AG04450 (cell line): ENCODE measurements around the gene CD9. TPM values are rescaled to one million over a fixed set of nuclear protein-coding genes. Genes with fewer than 3 reads are reported as not detected.

ENCODE experiments used
- CTCF ChIA-PET: fragments of 300-600, 350-600 bp; formaldehyde crosslinking; extraction: SDS; loops from one replicate; lab custom pipeline; 2022; ENCODE audit warnings: antibody characterized with exemption, inconsistent platforms; lab: Charles Lee
- POLR2A ChIA-PET: fragments of 350-600 bp; formaldehyde crosslinking; extraction: SDS; loops from one replicate; lab custom pipeline; 2021; ENCODE audit warnings: antibody characterized with exemption, inconsistent platforms; lab: Yijun Ruan, JAX
- DNase-seq: peaks from one replicate; pipeline ENCODE4 v3.0.0-alpha.2; 2011; ENCODE audit warnings: low read depth, low spot score
- H3K27ac ChIP-seq: one replicate; pipeline ENCODE4 v1.5.1; 2012; ENCODE audit warnings: low read depth, low read length, control low read depth
- H3K27me3 ChIP-seq: one replicate; pipeline ENCODE4 v1.6.0; 2012; ENCODE audit warnings: low read length; ENCODE audit not compliant: control insufficient read depth, insufficient read depth
- H3K4me3 ChIP-seq: 2 replicates; pipeline ENCODE4 v1.5.1; 2011; ENCODE audit warnings: mild to moderate bottlenecking, low read depth, low read length, control low read depth
- H3K9me3 ChIP-seq: 2 replicates; pipeline ENCODE4 v1.5.1; 2012; ENCODE audit warnings: low read length; ENCODE audit not compliant: control insufficient read depth, insufficient read depth
- polyA plus RNA-seq: library from polyadenylated mRNA; depleted of rRNA; stranded (reverse); fragments of >200 nt; gene quantifications from 2 replicates; pipeline ENCODE4 v1.2.3, GENCODE V29; 2011
- TF ChIP-seq, protein P1 (sequence below): IDR thresholded peaks from 2 replicates; pipeline ENCODE4 v1.5.1; 2011; ENCODE audit warnings: low read depth, low read length, control low read depth, inconsistent platforms

Gene CD9
- polyA plus RNA-seq, 1 experiment, result 177 TPM

GRCh38 chr12:6264402-6265037 is 64.3 kb downstream of the CD9 start:
- Histone ChIP-seq H3K9me3 (no peaks in the 10 kb centered on the region), H3K4me3 (no peak overlapping the region), H3K27me3 (peaks cover 2% of the 10 kb centered on the region), H3K27ac (no peak overlapping the region)
- CTCF ChIA-PET, result interaction anchor here (0.5 to 1.9 kb wide), 2 partner anchors 19 to 69 kb away, joined by 4 read pairs; no protein-coding TSS in a partner anchor
- POLR2A ChIA-PET, result no interaction called here
- no peak for DNase-seq
- TF ChIP-seq, protein P1, sequence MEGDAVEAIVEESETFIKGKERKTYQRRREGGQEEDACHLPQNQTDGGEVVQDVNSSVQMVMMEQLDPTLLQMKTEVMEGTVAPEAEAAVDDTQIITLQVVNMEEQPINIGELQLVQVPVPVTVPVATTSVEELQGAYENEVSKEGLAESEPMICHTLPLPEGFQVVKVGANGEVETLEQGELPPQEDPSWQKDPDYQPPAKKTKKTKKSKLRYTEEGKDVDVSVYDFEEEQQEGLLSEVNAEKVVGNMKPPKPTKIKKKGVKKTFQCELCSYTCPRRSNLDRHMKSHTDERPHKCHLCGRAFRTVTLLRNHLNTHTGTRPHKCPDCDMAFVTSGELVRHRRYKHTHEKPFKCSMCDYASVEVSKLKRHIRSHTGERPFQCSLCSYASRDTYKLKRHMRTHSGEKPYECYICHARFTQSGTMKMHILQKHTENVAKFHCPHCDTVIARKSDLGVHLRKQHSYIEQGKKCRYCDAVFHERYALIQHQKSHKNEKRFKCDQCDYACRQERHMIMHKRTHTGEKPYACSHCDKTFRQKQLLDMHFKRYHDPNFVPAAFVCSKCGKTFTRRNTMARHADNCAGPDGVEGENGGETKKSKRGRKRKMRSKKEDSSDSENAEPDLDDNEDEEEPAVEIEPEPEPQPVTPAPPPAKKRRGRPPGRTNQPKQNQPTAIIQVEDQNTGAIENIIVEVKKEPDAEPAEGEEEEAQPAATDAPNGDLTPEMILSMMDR, result no peak

GRCh38 chr12:6265038-6265405 is 64.8 kb downstream of the CD9 start:
- H3K27me3 ChIP-seq, result peaks cover 2% of the 10 kb centered on the region
- ChIA-PET POLR2A (no interaction called here), CTCF (interaction anchor here (1.9 kb wide), 1 partner anchor 70 kb away, joined by 4 read pairs; no protein-coding TSS in a partner anchor)
- no peaks in the 10 kb centered on the region for H3K9me3 ChIP-seq
- no peak overlapping the region for H3K27ac ChIP-seq
- no peak overlapping the region for H3K4me3 ChIP-seq
- TF ChIP-seq, protein P1, result no peak
- no peak for DNase-seq

GRCh38 chr12:6266541-6266966 is 66.4 kb downstream of the CD9 start:
- POLR2A ChIA-PET, result no interaction called here
- DNase-seq, result no peak
- H3K27me3 ChIP-seq, result peaks cover 2% of the 10 kb centered on the region
- H3K27ac ChIP-seq, result no peak overlapping the region
- TF ChIP-seq, protein P1, result no peak
- no peaks in the 10 kb centered on the region for H3K9me3 ChIP-seq
- no peak overlapping the region for H3K4me3 ChIP-seq
- CTCF ChIA-PET, result interaction anchor here (0.6 to 1.7 kb wide), 2 partner anchors 11 to 12 kb away, joined by 3 to 5 read pairs; no protein-coding TSS in a partner anchor

DNA sequence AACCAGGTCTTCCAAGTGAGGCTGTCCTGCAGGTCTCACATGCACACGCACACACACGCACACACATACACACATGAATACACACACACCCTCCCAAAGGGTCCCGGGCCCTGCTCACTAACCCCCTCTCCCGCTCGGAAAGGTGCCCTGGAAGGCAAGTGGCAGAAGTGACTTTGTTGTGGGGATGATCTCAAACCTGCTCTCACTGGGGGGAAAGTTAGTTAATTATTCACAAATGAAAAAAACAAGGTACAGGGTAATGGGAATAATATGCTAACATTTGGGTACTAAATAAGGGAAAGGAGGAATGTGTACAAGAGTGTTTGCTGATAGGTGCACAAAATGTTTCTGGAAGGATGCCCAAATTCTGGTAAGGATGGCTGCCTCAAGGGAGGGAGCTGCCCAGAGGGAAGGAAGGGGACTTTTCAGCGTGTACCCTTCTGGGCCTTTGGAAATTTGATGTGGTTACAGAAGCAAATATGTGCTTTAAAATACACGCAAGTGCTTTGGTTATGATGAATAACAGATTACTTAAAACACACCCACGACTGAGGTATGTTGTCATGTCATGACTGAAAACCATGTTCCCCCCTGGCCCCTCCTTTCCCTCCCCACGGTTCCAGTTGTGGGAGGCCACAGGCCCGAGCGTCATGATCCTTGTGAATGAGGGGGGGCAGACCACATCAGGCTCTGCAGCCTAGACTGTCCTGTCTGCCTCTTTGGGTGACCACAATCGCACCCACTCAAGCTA is 66.9 kb downstream of the CD9 start:
- ChIA-PET POLR2A (no interaction called here), CTCF (interaction anchor here (1.7 kb wide), 1 partner anchor 12 kb away, joined by 5 read pairs; no protein-coding TSS in a partner anchor)
- TF ChIP-seq, protein P1, result no peak
- peaks cover 2% of the 10 kb centered on the region for H3K27me3 ChIP-seq
- no peak for DNase-seq
- no peak overlapping the region for H3K4me3 ChIP-seq
- H3K9me3 ChIP-seq, result no peaks in the 10 kb centered on the region
- no peak overlapping the region for H3K27ac ChIP-seq
